COLO668 (cell line): ENCODE measurements around the gene ITGAL.

Experiments
- DNase-seq: peaks from one replicate; lab custom pipeline; 2025; ENCODE audit not compliant: unreplicated experiment; lab: John Stamatoyannopoulos, UW

The ITGAL gene

DNA sequence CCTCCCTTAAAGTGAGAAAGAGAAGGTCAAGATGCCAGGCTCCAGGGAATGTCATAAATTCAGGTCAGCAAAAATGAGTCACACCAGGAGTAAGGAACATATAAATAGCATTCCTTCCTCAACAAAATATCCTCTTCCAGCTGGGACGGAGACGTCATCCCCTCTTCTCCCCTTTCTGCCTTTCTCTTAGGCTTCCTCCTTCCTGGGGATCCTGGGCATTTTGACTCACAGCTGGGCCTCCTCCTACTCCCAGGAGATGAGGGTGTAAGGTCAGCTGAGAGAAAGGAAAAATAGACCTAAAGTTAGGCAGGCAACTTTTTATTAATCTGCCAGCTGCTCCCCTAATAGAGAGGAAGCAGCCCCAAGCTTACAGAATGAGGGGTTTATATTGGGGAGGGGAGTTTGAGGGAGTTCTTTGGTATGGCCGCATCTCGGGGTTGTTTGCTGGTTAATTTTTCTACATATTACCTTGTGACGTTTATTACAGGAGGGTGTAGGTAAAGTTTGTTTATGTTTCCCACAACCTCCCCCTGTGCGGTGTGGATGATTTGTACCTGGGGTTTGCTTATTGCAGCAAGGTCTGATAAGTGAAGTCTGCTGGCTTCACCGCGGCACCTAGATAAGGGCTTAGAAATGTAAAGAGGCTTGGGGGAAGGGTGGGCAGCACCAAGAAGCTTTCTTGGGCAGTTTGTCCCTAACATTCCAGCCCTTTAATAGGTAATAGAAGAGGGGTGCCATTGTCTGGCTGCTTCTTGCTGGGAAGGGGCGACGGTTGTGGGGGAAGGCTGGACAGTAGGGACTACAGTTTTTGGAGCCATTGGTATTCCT is 69.2 kb downstream of the ITGAL start:
- DNase-seq: no peak

DNA sequence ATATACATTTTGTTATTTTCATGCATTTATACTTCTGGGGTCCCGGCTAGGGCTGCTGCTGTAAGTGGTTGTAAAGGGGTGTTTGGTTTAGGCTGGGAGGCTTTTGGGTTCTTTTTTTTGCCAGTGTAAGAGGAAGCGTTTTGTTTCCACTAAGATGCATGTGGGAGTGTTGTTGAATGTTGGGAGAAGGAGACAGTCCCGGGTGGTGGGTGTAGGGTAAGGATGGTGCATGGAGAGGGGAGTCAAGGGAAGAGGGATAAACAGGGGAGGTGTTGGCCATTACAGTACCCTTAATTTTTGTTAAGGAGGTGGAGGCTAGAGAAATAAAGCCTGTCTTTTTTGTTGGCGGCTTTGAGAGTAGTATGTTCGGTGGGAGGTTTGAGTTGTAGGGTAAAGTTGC is 70.5 kb downstream of the ITGAL start:
- no peak for DNase-seq

DNA sequence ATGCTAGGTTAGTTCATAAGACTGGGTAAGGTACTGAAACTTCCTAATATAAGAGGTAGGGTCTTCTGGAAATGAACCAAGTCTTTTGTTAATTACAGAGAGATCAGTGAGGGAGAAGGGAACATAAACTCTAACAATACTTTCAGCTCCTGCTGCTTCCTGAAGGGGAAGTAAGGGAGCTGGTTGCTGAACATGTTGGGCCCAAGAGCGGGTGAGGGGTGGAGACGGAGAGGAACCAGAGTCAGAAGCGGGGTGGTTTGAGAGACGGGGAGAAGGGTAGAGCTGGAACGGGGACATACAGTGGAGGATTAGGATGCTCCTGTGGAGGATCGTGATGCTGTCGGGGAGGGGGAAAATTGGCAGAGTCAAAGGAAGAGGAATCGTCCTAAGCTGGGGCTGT is 73.6 kb downstream of the ITGAL start:
- DNase-seq: no peak

DNA sequence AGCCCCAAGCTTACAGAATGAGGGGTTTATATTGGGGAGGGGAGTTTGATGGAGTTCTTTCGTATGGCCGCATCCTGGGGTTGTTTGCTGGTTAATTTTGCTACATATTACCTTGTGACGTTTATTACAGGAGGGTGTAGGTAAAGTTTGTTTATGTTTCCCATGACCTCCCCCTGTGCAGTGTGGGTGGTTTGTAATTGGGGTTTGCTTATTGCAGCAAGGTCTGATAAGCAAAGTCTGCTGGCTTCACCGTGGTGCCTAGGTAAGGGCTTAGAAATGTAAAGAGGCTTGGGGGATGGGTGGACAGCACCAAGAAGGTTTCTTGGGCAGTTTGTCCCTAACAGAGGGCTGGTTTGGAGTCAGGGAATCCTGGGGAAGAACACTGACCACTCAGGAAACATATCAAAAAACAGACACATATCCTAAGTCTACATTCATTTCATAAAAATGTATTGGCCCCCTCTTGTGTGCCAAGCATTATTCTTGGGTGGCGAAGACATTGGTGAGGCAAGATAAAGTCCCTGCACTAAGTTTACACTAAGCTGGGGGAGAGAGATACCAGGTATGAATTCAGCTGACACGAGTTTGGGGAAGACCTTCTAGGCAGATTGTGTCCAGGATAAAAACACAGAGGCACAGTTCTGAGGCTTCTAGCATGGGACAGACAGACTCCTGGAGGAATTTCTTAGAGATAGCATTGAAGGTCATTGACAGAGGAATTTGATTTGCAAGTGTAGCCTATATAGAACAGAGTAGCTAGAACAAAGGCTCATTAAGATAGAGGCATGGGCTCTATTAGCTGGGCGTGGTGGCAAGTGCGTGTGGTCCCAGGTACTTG is 76.1 kb downstream of the ITGAL start:
- no peak for DNase-seq

DNA sequence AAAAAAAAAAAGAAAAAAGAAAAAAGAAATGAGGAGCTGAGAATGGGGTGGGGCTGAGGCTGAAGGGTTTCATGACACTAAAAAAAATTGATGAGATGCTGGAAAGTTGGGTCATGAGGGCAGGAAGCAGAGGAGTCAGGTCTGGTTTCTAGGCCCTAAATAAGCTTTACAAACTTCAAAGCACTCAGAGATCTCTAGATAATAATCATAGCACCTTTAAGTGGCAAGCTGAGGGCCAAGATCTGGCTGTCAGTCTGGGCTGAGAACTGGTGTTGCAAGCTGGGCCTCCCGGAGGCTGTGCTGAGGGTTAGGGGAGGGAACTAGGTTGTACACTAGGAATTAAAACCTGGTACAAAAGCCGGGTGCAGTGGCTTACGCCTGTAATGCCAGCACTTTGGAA is 79.2 kb downstream of the ITGAL start:
- no peak for DNase-seq

DNA sequence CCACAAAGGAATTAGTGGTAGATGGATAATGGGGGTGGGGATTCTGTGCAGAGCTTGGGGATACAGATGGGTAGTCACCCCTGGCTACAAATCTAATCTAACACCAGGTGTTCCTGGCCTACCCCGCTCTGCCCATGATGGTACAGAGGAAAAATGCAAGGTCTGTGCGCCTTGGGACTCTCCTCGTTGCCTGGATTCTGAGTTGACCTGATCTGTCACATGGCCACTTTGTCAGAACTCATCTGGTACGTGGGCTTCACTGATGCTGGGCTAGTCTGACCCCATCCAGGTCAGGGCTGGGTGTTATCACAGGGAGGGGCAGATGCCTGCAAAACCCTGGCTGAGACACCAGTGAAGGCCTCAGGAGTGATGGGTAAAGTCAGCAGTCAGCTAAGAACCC is 80.4 kb downstream of the ITGAL start:
- DNase-seq: no peak

DNA sequence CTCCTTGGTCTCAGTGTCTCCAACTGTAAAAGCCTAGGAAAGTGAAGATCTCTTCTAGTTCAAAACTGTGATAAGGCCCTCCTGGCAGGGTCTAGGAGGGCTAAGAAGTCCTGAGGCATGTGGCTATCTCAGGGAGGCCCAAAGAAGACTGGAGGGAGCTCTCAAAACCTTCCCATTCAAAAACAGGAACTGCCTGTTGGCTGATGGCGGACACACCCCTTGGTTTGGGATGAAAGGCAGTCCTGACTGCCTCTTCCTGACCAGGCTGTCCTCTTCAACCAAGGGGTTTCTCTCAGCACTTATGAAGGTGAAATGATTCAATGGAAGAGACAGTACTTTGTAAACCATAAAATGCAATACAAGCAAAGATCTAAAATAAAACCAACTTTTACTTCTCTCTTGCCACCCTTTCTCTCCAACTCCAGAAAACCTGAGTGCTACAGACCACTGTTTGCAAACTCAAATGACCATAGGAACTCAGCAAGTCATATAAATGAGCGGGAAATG is 80.9 kb downstream of the ITGAL start:
- DNase-seq: no peak

DNA sequence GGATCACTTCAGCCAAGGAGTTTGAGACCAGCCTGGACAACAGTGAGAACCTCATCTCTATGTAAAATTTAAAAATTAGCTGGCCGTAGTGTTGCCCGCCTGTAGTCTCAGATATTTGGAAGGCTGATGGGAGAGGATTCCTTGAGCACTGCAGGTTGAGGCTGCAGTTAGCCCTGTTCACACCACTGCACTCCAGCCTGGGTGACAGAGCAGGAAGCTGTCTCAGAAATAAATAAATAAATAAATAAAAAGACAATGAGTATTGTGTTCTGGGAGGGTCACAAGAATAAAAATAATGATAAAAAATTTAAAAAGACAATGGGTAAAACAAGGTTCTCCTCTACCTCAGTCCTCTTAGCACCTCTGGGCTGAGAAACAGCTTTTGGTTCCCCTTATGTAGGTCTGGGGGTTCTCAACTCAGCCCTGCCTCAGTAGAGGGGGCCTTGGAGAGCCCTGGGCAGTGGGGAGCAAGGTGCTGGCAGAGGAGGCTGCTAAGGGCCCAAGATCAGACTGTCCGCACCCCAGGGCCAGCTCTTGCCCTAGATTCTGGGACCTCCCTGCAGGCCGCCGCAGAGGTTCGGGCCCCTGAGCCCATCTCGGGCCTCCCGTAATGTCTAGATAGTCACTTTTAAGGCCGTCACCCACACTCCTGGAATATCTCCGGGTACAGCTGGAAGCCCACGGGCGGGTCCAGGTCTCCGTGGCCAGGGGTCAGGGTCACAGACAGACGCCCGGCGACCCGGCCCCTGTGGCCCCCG is 82.2 kb downstream of the ITGAL start:
- DNase-seq: no peak

DNA sequence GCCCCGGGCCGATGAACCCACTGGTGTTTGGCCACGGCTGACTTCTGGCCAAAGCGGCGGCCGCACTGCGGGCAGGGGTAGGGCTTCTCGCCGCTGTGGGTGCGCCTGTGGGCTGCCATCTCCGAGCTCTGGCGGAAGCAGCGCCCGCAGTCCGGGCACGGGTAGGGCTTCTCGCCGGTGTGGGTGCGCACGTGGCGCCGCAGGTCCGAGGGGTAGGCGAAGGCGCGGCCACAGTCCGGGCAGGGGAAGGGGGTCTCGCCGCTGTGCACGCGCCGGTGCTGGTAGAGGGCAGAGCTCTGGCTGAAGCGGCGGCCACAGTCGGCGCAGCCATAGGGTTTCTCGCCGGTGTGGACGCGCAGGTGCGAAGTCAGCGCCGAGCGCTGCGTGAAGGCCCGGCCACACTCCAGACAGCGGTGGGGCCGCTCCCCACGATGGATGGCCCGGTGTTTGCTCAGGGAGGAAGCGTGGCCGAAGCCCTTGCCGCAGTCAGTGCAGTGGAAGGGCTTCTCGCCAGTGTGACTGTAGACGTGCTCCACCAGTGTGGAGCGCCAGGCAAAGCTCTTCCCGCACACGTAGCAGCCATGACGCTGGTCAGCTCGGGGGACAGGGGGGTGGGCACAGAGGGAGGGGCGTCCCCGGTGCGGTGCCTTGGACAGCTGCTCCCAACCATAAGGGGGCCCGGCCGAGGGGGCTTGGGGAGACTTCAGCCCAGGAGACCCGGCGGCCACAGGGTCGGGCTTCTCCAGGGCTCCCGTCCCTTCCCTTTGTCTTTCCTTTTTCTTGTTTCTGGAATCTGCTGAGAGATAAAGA is 83.0 kb downstream of the ITGAL start:
- no peak for DNase-seq

DNA sequence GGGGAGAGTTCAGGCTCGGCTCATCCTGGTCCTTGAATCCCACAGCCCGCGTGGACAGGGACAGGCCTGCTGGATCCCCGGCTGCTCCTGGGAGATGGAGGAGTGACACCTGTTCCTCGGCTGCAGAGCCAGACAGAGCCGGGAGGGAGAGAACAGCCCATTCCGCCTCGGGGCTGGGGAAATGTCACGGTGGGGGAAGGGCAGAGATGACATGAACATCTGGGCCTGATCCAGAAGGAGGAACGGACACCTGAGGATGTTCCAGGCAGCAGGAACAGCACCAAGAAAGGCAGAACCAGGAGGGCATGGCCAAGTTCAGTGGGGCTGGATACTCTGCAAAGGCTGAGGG is 83.6 kb downstream of the ITGAL start:
- peak; percentile 57 for DNase-seq

DNA sequence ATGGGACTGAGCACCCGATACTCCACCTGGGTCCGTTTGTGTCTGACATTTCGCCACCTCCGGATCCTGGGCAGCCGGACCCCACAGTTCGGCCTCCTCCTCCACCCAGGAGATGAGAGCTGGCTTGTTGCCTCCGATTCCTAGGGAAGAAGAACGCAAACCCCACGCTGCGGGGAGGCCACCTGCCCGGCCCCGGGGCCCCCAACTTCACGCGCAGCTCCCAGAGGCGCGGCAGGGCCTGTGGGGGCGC is 85.1 kb downstream of the ITGAL start:
- DNase-seq: no peak

DNA sequence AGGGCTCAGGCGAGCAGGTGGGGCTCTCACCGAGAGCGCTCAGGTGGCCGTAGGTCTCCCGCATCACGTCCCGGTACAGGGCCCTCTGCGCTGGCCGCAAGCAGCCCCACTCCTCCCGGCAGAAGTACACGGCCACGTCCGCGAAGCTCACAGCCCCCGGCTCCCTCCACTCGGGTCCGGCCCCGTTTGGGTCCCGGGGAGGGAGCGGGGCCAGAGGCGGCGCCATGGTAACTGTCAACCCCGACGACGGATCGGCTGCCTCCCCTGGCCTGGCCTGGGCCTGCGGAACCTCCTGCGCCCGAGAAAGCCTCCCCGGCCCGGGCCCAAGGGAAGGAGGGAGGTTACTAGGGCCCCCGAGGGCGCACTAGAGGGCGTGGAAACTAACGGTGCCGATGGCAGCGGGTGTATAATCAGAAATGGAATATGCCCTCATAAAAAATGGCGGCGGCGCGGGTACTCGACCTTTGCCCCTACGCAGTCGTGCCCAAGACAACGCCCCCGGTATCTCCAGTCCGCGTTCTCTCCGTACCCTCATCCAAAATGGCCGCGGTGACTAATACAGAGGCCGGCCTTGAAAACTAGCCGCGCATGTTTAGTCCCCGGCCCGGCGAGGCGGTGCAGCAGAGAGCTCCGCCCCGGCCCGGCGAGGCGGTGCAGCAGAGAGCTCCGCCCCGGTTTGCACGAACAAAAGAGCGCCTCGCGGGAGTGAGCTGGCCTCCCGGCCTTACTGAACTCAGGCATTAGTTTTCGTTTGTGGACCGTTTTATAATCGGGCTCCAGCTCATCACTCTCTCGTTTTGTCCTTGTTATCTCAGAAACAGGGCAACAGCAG is 85.6 kb downstream of the ITGAL start, which contains the start of gene ZNF764:
Gene ZNF764 (minus strand): TSS at position 418 of the 832 bp plus-strand sequence. CDS start 192 bp downstream, at position 226.
- peak; percentile 98 for DNase-seq

DNA sequence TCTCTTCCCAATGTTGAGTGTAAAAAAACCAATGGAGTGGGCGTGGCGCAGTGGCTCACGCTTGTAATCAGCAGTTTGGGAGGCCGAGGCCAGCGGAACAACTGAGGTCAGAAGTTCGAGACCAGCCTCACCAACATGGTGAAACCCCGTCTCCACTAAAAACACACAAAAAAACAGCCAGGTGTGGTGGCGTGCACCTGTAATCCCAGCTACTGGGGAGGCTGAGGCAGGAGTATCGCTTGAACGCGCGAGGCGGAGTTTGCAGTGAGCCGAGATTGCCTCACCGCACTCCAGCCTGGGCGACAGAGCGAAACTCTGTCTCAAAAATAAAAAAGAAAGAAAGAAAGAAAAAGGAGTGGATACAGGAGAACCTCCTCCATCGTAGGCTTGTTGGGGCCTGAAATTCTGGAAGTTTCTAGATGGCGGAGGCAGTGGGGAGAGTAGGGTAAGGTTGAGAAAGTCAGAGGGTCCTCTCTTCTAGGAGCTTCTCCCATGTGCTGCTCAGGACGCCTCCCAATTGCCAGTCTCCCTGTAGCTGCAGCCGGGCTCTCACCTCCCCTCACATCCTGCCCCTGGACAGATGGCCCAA is 86.3 kb downstream of the ITGAL start:
- no peak for DNase-seq

DNA sequence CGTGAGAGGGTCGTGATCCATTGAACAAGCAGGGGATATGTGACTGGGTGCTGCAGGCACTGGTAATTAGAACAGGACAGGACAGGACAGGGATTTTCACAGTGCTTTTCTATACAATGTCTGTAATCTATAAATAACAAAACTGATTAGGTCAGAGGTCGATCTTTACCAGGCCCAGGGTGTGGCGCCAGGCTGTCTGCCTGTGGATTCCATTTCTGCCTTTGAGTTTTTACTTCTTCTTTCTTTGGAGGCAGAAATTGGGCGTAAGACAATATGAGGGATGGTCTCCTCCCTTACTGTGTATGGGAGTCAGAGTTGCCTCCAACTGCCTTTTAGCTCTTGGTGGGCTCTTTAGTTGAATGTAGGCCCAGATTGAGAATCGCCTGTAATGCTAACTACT is 87.1 kb downstream of the ITGAL start:
- no peak for DNase-seq

DNA sequence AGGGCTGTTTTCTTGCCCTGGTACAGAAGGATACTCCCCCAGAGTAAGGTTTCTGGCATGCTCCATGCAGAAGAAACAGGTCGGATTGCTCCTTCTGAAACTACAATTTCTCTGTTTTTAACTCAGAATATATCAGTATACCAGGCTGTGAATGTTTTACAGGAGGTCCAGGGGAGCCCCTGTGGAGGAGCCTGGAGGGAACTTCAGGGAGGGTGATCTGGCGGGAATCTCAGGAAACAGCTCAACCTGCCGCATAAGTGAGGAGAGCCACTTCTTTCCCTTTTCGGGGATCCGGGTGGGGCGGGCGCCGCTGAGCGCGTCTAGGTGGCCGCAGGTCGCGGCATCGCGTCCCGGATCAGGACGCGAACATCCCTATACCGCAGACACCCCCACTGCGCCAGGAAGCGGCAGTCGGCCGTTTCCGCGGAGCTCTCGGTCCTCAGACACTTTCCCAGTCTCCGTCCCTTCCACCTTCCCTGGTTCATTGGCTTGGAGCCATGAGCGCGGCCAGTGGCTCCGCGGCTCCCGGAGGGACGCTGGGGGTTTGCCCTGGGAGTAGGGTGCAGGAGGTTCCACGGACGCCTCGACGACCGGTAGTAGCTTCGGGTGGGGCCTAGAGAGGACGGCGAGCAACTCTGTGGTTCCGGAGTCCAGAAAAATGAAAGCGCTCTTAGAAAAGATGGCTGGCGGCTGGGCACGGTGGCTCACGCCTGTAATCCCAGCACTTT is 88.7 kb downstream of the ITGAL start:
- peak; percentile 69 for DNase-seq

DNA sequence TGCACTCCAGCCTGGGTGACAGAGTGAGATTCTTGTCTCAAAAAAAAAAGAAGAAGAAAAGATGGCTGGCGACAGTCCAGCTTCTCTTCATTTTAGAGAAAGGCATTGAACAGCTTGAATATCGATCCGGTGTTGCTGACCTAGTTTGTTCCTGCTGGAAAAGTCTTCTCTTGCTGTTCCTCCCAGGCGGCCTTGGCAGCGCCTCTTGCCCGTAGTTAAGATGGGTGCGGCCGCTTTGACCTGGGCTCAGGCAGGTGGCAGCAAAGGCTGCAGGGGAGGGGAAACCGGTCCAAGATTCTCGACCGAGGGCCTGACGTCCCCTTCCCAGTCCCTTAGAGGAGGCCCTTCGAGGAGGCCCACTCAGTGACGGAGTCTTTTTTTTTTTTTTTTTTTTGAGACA is 89.5 kb downstream of the ITGAL start:
- peak; percentile 79 for DNase-seq

DNA sequence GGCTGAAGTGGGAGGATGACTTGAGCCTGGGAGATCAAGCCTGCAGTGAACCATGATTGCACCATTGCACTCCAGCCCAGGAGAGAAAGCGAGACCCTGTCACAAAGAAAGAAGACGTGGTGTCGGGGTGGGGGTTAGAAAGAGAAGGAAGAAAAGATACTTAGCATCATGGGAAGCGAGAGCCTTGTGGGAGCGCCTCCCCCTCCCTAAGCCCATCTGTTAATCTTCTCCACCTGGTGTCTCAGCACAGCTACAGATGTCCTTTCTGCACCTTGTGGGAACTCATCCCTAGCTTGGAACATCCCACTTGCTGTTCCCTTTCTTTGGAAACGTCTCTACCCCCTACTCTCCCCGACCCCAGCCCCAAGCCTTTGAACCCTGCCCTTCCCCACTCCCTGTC is 93.0 kb downstream of the ITGAL start:
- DNase-seq: no peak

DNA sequence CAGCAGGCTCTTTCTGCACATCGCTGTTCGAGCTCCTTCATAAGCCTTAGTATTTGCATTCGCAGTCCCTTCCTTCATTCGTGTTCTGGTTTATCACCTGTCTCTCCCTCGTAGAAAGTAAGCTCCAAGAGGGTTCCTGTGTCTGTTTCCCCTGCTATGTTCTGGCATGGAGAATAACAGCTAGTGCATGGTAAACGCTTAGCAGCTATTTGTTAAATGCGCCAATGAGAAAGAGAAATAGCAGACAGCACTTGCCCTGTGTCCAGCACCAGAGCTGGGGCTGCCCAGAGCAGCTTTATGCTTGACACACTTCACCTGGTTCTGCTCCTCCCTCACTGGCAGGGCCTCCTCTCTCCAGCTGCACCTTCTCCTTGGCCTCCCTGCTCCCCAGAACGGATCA is 93.4 kb downstream of the ITGAL start:
- no peak for DNase-seq

DNA sequence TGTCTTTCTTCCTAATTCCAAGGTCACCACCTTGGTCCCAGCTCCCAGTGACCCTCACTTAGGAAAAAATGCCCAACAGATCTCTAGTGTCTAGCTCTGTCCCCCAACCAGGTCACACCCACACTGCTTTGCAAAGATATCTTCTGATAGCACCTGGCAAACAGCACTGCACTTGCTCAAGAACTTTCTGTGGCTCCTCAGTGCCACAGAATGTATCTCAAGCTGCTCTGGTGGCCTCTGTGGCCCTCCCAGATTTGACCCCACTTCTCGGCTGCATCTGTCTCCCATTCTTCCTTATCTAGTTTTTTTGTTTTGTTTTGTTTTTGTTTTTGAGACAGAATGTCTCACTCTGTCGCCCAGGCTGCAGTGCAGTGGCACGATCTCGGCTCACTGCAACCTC is 94.0 kb downstream of the ITGAL start:
- DNase-seq: no peak
